ENCODE data around the gene HOXA13. TPM values are rescaled to one million over a fixed set of nuclear protein-coding genes. Genes with fewer than 3 reads are reported as not detected.

Gene HOXA13
- total RNA-seq, 1 experiment from 2014 or later: not detected

DNA sequence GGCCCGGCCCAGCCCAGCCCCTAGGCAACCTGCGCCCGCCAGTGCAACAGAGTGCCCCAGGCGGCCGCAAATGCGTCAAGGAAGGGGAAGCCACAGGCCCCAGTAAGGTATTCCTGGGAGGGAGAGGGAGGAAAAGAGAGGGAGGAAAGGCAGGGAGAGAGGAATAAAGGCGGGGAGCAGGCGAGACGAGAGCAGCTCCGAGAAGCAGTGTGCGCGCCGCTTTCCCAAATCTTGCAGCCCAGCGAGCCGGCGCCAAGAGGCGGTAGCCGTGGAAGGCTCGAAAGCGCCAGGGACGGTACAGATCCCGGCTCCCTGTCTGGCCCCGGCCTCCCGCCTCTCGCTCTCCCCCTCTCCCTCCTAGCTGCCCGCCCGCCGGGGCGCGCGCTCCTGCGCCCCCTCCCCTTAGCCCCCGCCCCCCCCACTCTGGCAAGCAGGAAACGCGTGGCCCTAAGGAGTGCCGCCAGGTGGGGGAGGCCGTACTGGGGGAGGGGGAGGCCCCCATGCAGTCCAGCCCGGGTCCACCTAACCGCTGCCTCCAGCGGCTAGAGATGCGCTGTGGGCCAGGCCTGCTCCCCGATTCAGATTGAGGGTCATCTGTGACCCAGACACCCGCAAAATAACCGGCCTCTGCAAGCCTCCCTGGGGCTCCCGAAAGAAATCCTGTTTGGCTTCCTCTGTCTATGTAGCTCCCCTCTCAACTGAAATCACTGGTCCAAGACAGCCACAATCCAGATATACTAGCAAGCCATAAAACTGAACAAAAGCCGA, 30.0 kb downstream of the HOXA13 start:
- H2BK20ac ChIP-seq (ENCODE audit: low read depth, low read length, poor library complexity, severe bottlenecking): no peak overlapping the region
- Mint-ChIP-seq H3K27ac (no peak overlapping the region), H3K36me3 (ENCODE audit: insufficient read depth in 1 of 3, low read depth in 3 of 3) (no peaks in the 10 kb centered on the region; a peak in 1 of 7 replicates), H3K27me3 (ENCODE audit: low read depth) (peaks cover 98% of the 10 kb centered on the region), H3K9me3 (peaks cover 6 to 28% of the 10 kb centered on the region in 2 experiments), H3K4me1 (peaks cover 0 to 6% of the 10 kb centered on the region in 2 experiments; a peak in 2 of 4 replicates), H3K4me3 (0 out of 5 replicates have a peak overlapping the region, but pooled peaks of 1 of the 2 experiments have one; percentile 40)
- H3T11ph ChIP-seq (ENCODE audit: low read length): no peak overlapping the region
- H4K5ac ChIP-seq (ENCODE audit: insufficient read length, low read depth, low read length): no peak overlapping the region
- WGBS (ENCODE audit: extremely low coverage, insufficient read length, low lambda C conversion rate): no CpG with 5 or more reads among the region's 46 CpGs
- no peaks in the 10 kb centered on the region for H3K23me2 ChIP-seq (ENCODE audit: insufficient read length, low read depth, low read length, poor library complexity, severe bottlenecking)
- H3K23ac ChIP-seq (ENCODE audit: insufficient read length, low read depth, low read length): no peak overlapping the region
- no peak overlapping the region for H4K8ac ChIP-seq (replicated peaks; ENCODE audit: insufficient read length, low read depth, low read length)
- peaks cover 97% of the 10 kb centered on the region for H3K27me3 ChIP-seq (ENCODE audit: insufficient read depth, low read length)
- H3K27ac ChIP-seq (ENCODE audit: insufficient read length, low read depth, low read length): no peak overlapping the region
- peak; percentile 69 for DNase-seq
- no peak overlapping the region for H4K91ac ChIP-seq (ENCODE audit: insufficient read length, low read depth, low read length)
- H3K79me2 ChIP-seq (ENCODE audit: insufficient read depth, low read length): no peaks in the 10 kb centered on the region
- no peak overlapping the region for H3K14ac ChIP-seq (ENCODE audit: insufficient read depth, low read length)
- no peak overlapping the region; the same call in 1 of the 2 replicates for H2BK15ac ChIP-seq (ENCODE audit: low read depth, low read length)
- H2BK120ac ChIP-seq (ENCODE audit: low read depth, low read length, poor library complexity, severe bottlenecking): no peak overlapping the region
- H3K4me1 ChIP-seq (ENCODE audit: insufficient read depth, low read length): no peaks in the 10 kb centered on the region
- H3K18ac ChIP-seq (ENCODE audit: insufficient read length, low read depth, low read length): no peak overlapping the region
- no peak overlapping the region for H3K4ac ChIP-seq (ENCODE audit: low read depth, low read length)
- no peak overlapping the region for H3K4me2 ChIP-seq (ENCODE audit: insufficient read depth, insufficient read length, low read length)
- no peak overlapping the region for H2AFZ ChIP-seq (ENCODE audit: low read length)
- H3K79me1 ChIP-seq (ENCODE audit: insufficient read depth, low read depth, low read length, poor library complexity, severe bottlenecking): no peaks in the 10 kb centered on the region
- H2AK5ac ChIP-seq (ENCODE audit: insufficient read length, low read length): no peak overlapping the region
- H4K20me1 ChIP-seq (ENCODE audit: control insufficient read depth, insufficient read depth, insufficient read length): no peaks in the 10 kb centered on the region
- TF ChIP-seq, protein P1, sequence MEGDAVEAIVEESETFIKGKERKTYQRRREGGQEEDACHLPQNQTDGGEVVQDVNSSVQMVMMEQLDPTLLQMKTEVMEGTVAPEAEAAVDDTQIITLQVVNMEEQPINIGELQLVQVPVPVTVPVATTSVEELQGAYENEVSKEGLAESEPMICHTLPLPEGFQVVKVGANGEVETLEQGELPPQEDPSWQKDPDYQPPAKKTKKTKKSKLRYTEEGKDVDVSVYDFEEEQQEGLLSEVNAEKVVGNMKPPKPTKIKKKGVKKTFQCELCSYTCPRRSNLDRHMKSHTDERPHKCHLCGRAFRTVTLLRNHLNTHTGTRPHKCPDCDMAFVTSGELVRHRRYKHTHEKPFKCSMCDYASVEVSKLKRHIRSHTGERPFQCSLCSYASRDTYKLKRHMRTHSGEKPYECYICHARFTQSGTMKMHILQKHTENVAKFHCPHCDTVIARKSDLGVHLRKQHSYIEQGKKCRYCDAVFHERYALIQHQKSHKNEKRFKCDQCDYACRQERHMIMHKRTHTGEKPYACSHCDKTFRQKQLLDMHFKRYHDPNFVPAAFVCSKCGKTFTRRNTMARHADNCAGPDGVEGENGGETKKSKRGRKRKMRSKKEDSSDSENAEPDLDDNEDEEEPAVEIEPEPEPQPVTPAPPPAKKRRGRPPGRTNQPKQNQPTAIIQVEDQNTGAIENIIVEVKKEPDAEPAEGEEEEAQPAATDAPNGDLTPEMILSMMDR (conservative IDR thresholded peaks at IDR 0.05): no peak
- H3K9ac ChIP-seq (ENCODE audit: extremely low read depth, insufficient read length, low read length): no peak overlapping the region
- no peaks in the 10 kb centered on the region for H3K9me3 ChIP-seq (ENCODE audit: control insufficient read depth, low read depth, low read length)
- no peak overlapping the region for H2BK12ac ChIP-seq (ENCODE audit: insufficient read length, low read depth, low read length)
- no peak overlapping the region for H3K56ac ChIP-seq (ENCODE audit: insufficient read length, low read depth, low read length)
- H2BK5ac ChIP-seq (ENCODE audit: insufficient read length, low read length): no peak overlapping the region

Measured in H9 (cell line).